ENCODE data around the gene HS3ST4. TPM values are rescaled to one million over a fixed set of nuclear protein-coding genes. Genes with fewer than 3 reads are reported as not detected.

HS3ST4 gene
- total and polyA plus RNA-seq, 2 of the 4 experiments (the other 2 are of a cell fraction) = not detected

- Histone ChIP-seq H3K14ac (replicated peaks; ENCODE audit: low read depth, low read length) (no peak overlapping the region), H3K4ac (ENCODE audit: low read depth, low read length) (no peak overlapping the region), H2BK15ac (ENCODE audit: low read depth, low read length) (no peak overlapping the region), H4K5ac (ENCODE audit: low read depth, low read length) (no peak overlapping the region), H3K9me3 (ENCODE audit: control insufficient read depth, insufficient read depth, low read length) (peaks cover 8% of the 10 kb centered on the region), H4K8ac (ENCODE audit: low read depth in 2 of 2, low read length in 2 of 2) (no peak overlapping the region), H3K79me1 (ENCODE audit: low read depth in 1 of 2, low read length in 2 of 2) (no peaks in the 10 kb centered on the region), H3K4me1 (ENCODE audit: control insufficient read depth, insufficient read depth, low read length) (no peaks in the 10 kb centered on the region), H2BK5ac (ENCODE audit: low read depth, low read length, poor library complexity, severe bottlenecking) (no peak overlapping the region), H3K56ac (ENCODE audit: extremely low read depth, insufficient read depth, low read length) (no peak overlapping the region), H3K27ac (ENCODE audit: insufficient read depth, low read length) (no peak overlapping the region), H3K9me1 (ENCODE audit: insufficient read depth, low read length) (no peaks in the 10 kb centered on the region), H3K4me3 (ENCODE audit: insufficient read depth, low read depth, low read length) (no peak overlapping the region), H2AK5ac (ENCODE audit: low read depth, low read length) (no peak overlapping the region), H2BK20ac (ENCODE audit: low read depth, low read length) (no peak overlapping the region), H3K9ac (ENCODE audit: low read depth, low read length) (no peak overlapping the region), H2AFZ (replicated peaks; ENCODE audit: low read length, poor library complexity) (no peak overlapping the region), H3K27me3 (ENCODE audit: control insufficient read depth, insufficient read depth, low read length) (no peaks in the 10 kb centered on the region), H2AK9ac (replicated peaks; ENCODE audit: low read depth, low read length, poor library complexity) (no peak overlapping the region), H3K23ac (ENCODE audit: low read depth, low read length) (no peak overlapping the region), H3K18ac (ENCODE audit: low read depth, low read length) (no peak overlapping the region), H2BK120ac (ENCODE audit: low read depth, low read length) (no peak overlapping the region), H4K20me1 (ENCODE audit: insufficient read depth, low read length) (no peaks in the 10 kb centered on the region), H3K36me3 (ENCODE audit: control insufficient read depth, insufficient read depth, low read length) (no peaks in the 10 kb centered on the region), H3K4me2 (ENCODE audit: low read depth, low read length) (no peak overlapping the region), H4K91ac (ENCODE audit: insufficient read depth, low read depth, low read length) (no peak overlapping the region)
- no CpG with 5 or more reads among the region's 3 CpGs for WGBS, 2 experiments (ENCODE audit: extremely low coverage in 2 of 2, insufficient read length in 1 of 2)
- ATAC-seq (ENCODE audit: low read depth) (no peak), DNase-seq (no peak)
- intact Hi-C loops (cut with micrococcal nuclease) (no loop called here), in situ Hi-C loops (cut with MboI; ENCODE audit: low sequenced_read_pairs) (no loop called here), dilution Hi-C loops (cut with HindIII; ENCODE audit: low sequenced_read_pairs, unreplicated experiment) (no loop called here)
- no TSS peak for BruUV-seq (replicated peaks)
- POLR2A ChIA-PET (ENCODE audit: unreplicated experiment) = no interaction called here
- CTCF ChIA-PET = no interaction called here
- no peak for TF ChIP-seq BHLHE40 (IDR thresholded peaks at IDR 0.05; ENCODE audit: low read depth, low read length)
- TF ChIP-seq MXI1 (IDR thresholded peaks at IDR 0.05; ENCODE audit: borderline replicate concordance, low read depth, low read length) = no peak
- no peak for TF ChIP-seq RAD21 (IDR thresholded peaks at IDR 0.05; ENCODE audit: low read length)
- TF ChIP-seq POLR2A (IDR thresholded peaks at IDR 0.05; ENCODE audit: low read depth, low read length) = no peak
- no peak for TF ChIP-seq CHD1 (IDR thresholded peaks at IDR 0.05; ENCODE audit: low read depth, low read length)
- TF ChIP-seq SMC3 (IDR thresholded peaks at IDR 0.05; ENCODE audit: low read depth, low read length) = no peak
- TF ChIP-seq FOS (IDR thresholded peaks at IDR 0.05; ENCODE audit: low read depth, low read length) = no peak
- TF ChIP-seq USF2 (IDR thresholded peaks at IDR 0.05; ENCODE audit: low read depth, low read length) = no peak
- TF ChIP-seq MAFK (IDR thresholded peaks at IDR 0.05; ENCODE audit: low read depth, low read length) = no peak
- TF ChIP-seq MAZ (IDR thresholded peaks at IDR 0.05; ENCODE audit: borderline replicate concordance, low read depth, low read length) = no peak
- no peak for TF ChIP-seq NFE2L2 (IDR thresholded peaks at IDR 0.05; ENCODE audit: low read depth, low read length)
- TF ChIP-seq ELK1 (IDR thresholded peaks at IDR 0.05; ENCODE audit: borderline replicate concordance, low read depth, low read length) = no peak
- no peak for TF ChIP-seq RCOR1 (IDR thresholded peaks at IDR 0.05; ENCODE audit: insufficient replicate concordance, low read length)
- no peak for TF ChIP-seq RFX5 (IDR thresholded peaks at IDR 0.05; ENCODE audit: low read depth, low read length)
- TF ChIP-seq CTCF (conservative IDR thresholded peaks at IDR 0.05; ENCODE audit: low read depth, low read length) = no peak
- TF ChIP-seq CEBPB (IDR thresholded peaks at IDR 0.05; ENCODE audit: low read depth, low read length) = no peak
These were observed 362.1 kb downstream of the HS3ST4 start for GRCh38 chr16:26053889-26054288.

All from IMR-90 (cell line).